ENCODE results near the gene MAGI2. TPM values are rescaled to one million over a fixed set of nuclear protein-coding genes. Genes with fewer than 3 reads are reported as not detected.

The MAGI2 gene
- total RNA-seq, 2 experiments from 2014 or later, result 0.03 to 0.17 TPM

GRCh38 chr7:78169992-78170391, 1283.5 kb downstream of the MAGI2 start:
- Histone ChIP-seq H3K9me2 (ENCODE audit: insufficient read depth, low read length) (no peaks in the 10 kb centered on the region), H3K36me3 (ENCODE audit: insufficient read depth, low read length) (no peaks in the 10 kb centered on the region), H3K4me3 (ENCODE audit: low read depth, low read length, poor library complexity, severe bottlenecking) (no peak overlapping the region), H3K79me2 (ENCODE audit: insufficient read depth, low read depth, low read length) (no peaks in the 10 kb centered on the region), H2AFZ (ENCODE audit: low read length) (no peak overlapping the region), H3K9me3 (ENCODE audit: low read length) (no peaks in the 10 kb centered on the region), H3K27ac (ENCODE audit: low read depth, low read length, poor library complexity, severe bottlenecking) (no peak overlapping the region), H3K4me2 (ENCODE audit: low read length) (no peak overlapping the region), H3K4me1 (ENCODE audit: insufficient read depth, low read length, poor library complexity, severe bottlenecking) (no peaks in the 10 kb centered on the region), H4K20me1 (ENCODE audit: insufficient read depth, low read length) (no peaks in the 10 kb centered on the region)
- BruUV-seq (replicated peaks), result no TSS peak
- intact Hi-C loops (cut with micrococcal nuclease; ENCODE audit: unreplicated experiment), result no loop called here
- DNase-seq (ENCODE audit: low spot score), result no peak
- ChIA-PET CTCF (ENCODE audit: unreplicated experiment) (no interaction called here), POLR2A (no interaction called here)
- no peak for TF ChIP-seq EZH2phosphoT487 (IDR thresholded peaks at IDR 0.05; ENCODE audit: borderline replicate concordance, low read depth, low read length)
- TF ChIP-seq, protein P1, sequence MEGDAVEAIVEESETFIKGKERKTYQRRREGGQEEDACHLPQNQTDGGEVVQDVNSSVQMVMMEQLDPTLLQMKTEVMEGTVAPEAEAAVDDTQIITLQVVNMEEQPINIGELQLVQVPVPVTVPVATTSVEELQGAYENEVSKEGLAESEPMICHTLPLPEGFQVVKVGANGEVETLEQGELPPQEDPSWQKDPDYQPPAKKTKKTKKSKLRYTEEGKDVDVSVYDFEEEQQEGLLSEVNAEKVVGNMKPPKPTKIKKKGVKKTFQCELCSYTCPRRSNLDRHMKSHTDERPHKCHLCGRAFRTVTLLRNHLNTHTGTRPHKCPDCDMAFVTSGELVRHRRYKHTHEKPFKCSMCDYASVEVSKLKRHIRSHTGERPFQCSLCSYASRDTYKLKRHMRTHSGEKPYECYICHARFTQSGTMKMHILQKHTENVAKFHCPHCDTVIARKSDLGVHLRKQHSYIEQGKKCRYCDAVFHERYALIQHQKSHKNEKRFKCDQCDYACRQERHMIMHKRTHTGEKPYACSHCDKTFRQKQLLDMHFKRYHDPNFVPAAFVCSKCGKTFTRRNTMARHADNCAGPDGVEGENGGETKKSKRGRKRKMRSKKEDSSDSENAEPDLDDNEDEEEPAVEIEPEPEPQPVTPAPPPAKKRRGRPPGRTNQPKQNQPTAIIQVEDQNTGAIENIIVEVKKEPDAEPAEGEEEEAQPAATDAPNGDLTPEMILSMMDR (conservative IDR thresholded peaks at IDR 0.05; ENCODE audit: low read length), result no peak

DNA sequence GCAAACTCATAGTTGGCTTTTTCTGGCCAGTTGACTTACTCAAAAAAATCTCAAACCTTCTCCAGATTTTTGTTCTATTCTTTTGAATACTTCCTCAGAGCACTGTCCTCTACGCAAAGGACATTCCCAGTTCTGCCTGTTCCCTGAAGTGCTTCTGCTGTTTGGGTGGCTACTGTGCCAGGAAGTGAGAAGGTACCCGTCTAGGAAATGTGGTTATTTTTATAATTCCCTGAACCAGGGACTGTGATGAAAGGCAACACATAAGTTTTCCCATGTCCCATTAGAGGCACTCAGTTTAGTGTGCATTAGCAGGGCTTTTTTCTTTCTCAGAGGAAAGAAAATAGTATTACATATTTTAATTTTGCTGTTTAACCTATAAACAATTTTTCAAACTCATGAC, 1284.6 kb downstream of the MAGI2 start:
- H3K36me3 ChIP-seq (ENCODE audit: insufficient read depth, low read length), result no peaks in the 10 kb centered on the region
- POLR2A ChIA-PET, result no interaction called here
- no TSS peak for BruUV-seq (replicated peaks)
- no peak overlapping the region for H2AFZ ChIP-seq (ENCODE audit: low read length)
- CTCF ChIA-PET (ENCODE audit: unreplicated experiment), result no interaction called here
- H3K79me2 ChIP-seq (ENCODE audit: insufficient read depth, low read depth, low read length), result no peaks in the 10 kb centered on the region
- DNase-seq (ENCODE audit: low spot score), result no peak
- no peaks in the 10 kb centered on the region for H3K4me1 ChIP-seq (ENCODE audit: insufficient read depth, low read length, poor library complexity, severe bottlenecking)
- no peaks in the 10 kb centered on the region for H3K9me3 ChIP-seq (ENCODE audit: low read length)
- no peaks in the 10 kb centered on the region for H4K20me1 ChIP-seq (ENCODE audit: insufficient read depth, low read length)
- H3K4me2 ChIP-seq (ENCODE audit: low read length), result no peak overlapping the region
- H3K9me2 ChIP-seq (ENCODE audit: insufficient read depth, low read length), result no peaks in the 10 kb centered on the region
- no peak overlapping the region for H3K4me3 ChIP-seq (ENCODE audit: low read depth, low read length, poor library complexity, severe bottlenecking)
- H3K27ac ChIP-seq (ENCODE audit: low read depth, low read length, poor library complexity, severe bottlenecking), result no peak overlapping the region
- TF ChIP-seq, protein P1 (conservative IDR thresholded peaks at IDR 0.05; ENCODE audit: low read length), result no peak
- TF ChIP-seq EZH2phosphoT487 (IDR thresholded peaks at IDR 0.05; ENCODE audit: borderline replicate concordance, low read depth, low read length), result no peak
- intact Hi-C loops (cut with micrococcal nuclease; ENCODE audit: unreplicated experiment), result no loop called here

- Histone ChIP-seq H3K9me3 (ENCODE audit: low read length) (no peaks in the 10 kb centered on the region), H3K79me2 (ENCODE audit: insufficient read depth, low read depth, low read length) (no peaks in the 10 kb centered on the region), H3K27ac (ENCODE audit: low read depth, low read length, poor library complexity, severe bottlenecking) (no peak overlapping the region), H3K4me2 (ENCODE audit: low read length) (no peak overlapping the region), H3K36me3 (ENCODE audit: insufficient read depth, low read length) (no peaks in the 10 kb centered on the region), H3K4me3 (ENCODE audit: low read depth, low read length, poor library complexity, severe bottlenecking) (no peak overlapping the region), H2AFZ (ENCODE audit: low read length) (no peak overlapping the region), H4K20me1 (ENCODE audit: insufficient read depth, low read length) (no peaks in the 10 kb centered on the region), H3K4me1 (ENCODE audit: insufficient read depth, low read length, poor library complexity, severe bottlenecking) (no peaks in the 10 kb centered on the region), H3K9me2 (ENCODE audit: insufficient read depth, low read length) (no peaks in the 10 kb centered on the region)
- POLR2A ChIA-PET, result interaction anchor here (0.6 kb wide), 1 partner anchor 259 kb away, joined by 3 read pairs; no protein-coding TSS in a partner anchor
- TF ChIP-seq, protein P1 (conservative IDR thresholded peaks at IDR 0.05; ENCODE audit: low read length), result no peak
- TF ChIP-seq EZH2phosphoT487 (IDR thresholded peaks at IDR 0.05; ENCODE audit: borderline replicate concordance, low read depth, low read length), result no peak
- no peak for DNase-seq (ENCODE audit: low spot score)
- BruUV-seq (replicated peaks), result no TSS peak
- intact Hi-C loops (cut with micrococcal nuclease; ENCODE audit: unreplicated experiment), result no loop called here
- CTCF ChIA-PET (ENCODE audit: unreplicated experiment), result interaction anchor here (0.5 kb wide), 1 partner anchor 1353 kb away, joined by 5 read pairs; no protein-coding TSS in a partner anchor
Observed at GRCh38 chr7:78167860-78168259, 1285.6 kb downstream of the MAGI2 start.
